Mesenchymal stem cell (in vitro differentiated cells and primary cell): ENCODE data around the gene SIRPB2.
"Not testable (repeated sequence)": the region's sequence is repeated elsewhere in the genome, so short reads cannot be mapped to it uniquely, and the experiment has no call there.

Experiments
- DNase-seq: peaks from one replicate; pipeline ENCODE4 v3.0.0-alpha.2; 2013
- H2AFZ ChIP-seq: one replicate; pipeline ENCODE4 v1.6.1; 2013; ENCODE audit warnings: low read depth, mild to moderate bottlenecking, control low read depth, inconsistent platforms, low read length, moderate library complexity
- H2AK5ac ChIP-seq: 2 replicates; pipeline ENCODE4 v1.6.1; 2013; ENCODE audit warnings: low read length, moderate library complexity, mild to moderate bottlenecking, inconsistent platforms; ENCODE audit not compliant: severe bottlenecking
- H2BK120ac ChIP-seq: one replicate; pipeline ENCODE4 v1.6.1; 2013; ENCODE audit warnings: low read depth, mild to moderate bottlenecking, inconsistent platforms, low read length, moderate library complexity
- H2BK12ac ChIP-seq, 2 experiments: one replicate each; pipeline ENCODE4 v1.6.1; 2013; ENCODE audit warnings: inconsistent platforms in 2 of 2, low read length in 2 of 2, mild to moderate bottlenecking in 2 of 2, moderate library complexity in 2 of 2, control low read depth in 1 of 2
- H2BK15ac ChIP-seq: one replicate; pipeline ENCODE4 v1.6.1; 2013; ENCODE audit warnings: mild to moderate bottlenecking, low read depth, inconsistent platforms; ENCODE audit not compliant: poor library complexity, severe bottlenecking
- H2BK5ac ChIP-seq: 2 replicates; pipeline ENCODE4 v1.6.1; 2013; ENCODE audit warnings: low read depth, mild to moderate bottlenecking, low read length, control low read depth, inconsistent platforms; ENCODE audit not compliant: poor library complexity, severe bottlenecking
- H3K14ac ChIP-seq, 2 experiments: one replicate each; pipeline ENCODE4 v1.6.1; 2013; ENCODE audit warnings: inconsistent platforms in 2 of 2, low read length in 2 of 2, control low read depth in 1 of 2, mild to moderate bottlenecking in 1 of 2, moderate library complexity in 1 of 2
- H3K18ac ChIP-seq, 2 experiments: one replicate each; pipeline ENCODE4 v1.6.1; 2013; ENCODE audit warnings: inconsistent platforms in 2 of 2, low read length in 2 of 2, control low read depth in 1 of 2, low read depth in 1 of 2, mild to moderate bottlenecking in 1 of 2
- H3K23ac ChIP-seq, 2 experiments: one replicate each; pipeline ENCODE4 v1.6.1; 2013; ENCODE audit warnings: inconsistent platforms in 2 of 2, low read length in 2 of 2, mild to moderate bottlenecking in 2 of 2, moderate library complexity in 2 of 2, control low read depth in 1 of 2
- H3K27ac ChIP-seq: 2 replicates; pipeline ENCODE4 v1.5.1; 2013; ENCODE audit warnings: mild to moderate bottlenecking, moderate library complexity, low read length, control low read depth, inconsistent platforms; ENCODE audit not compliant: poor library complexity, severe bottlenecking
- H3K27me3 ChIP-seq, 2 experiments: 2 replicates each; pipeline versions ENCODE4 v1.6.1 to v1.7.0; 2013; ENCODE audit warnings: low read length in 2 of 2, mild to moderate bottlenecking in 2 of 2, moderate library complexity in 2 of 2, control low read depth in 1 of 2, inconsistent platforms in 1 of 2; ENCODE audit not compliant: control insufficient read depth in 1 of 2, insufficient read depth in 1 of 2
- H3K36me3 ChIP-seq, 2 experiments: 2 replicates each; pipeline versions ENCODE4 v1.6.1 to v1.7.0; 2013; ENCODE audit warnings: low read length in 2 of 2, control low read depth in 1 of 2, inconsistent platforms in 1 of 2, low read depth in 1 of 2, mild to moderate bottlenecking in 1 of 2; ENCODE audit not compliant: insufficient read depth in 2 of 2, control insufficient read depth in 1 of 2
- H3K4ac ChIP-seq, 2 experiments: one replicate each; pipeline ENCODE4 v1.6.1; 2013; ENCODE audit warnings: inconsistent platforms in 2 of 2, low read length in 2 of 2, mild to moderate bottlenecking in 2 of 2, moderate library complexity in 2 of 2, control low read depth in 1 of 2, low read depth in 1 of 2
- H3K4me1 ChIP-seq: 2 replicates; pipeline ENCODE4 v1.6.1; 2013; ENCODE audit warnings: low read depth, low read length, control low read depth; ENCODE audit not compliant: control insufficient read depth, insufficient read depth
- H3K4me2 ChIP-seq: 2 replicates; pipeline ENCODE4 v1.6.1; 2013; ENCODE audit warnings: low read length, mild to moderate bottlenecking, inconsistent platforms; ENCODE audit not compliant: poor library complexity, severe bottlenecking
- H3K4me3 ChIP-seq, 2 experiments: 2 replicates each; pipeline versions ENCODE4 v1.5.1 to v1.7.0; 2013; ENCODE audit warnings: low read length in 2 of 2, mild to moderate bottlenecking in 2 of 2, control low read depth in 1 of 2, low read depth in 1 of 2; ENCODE audit not compliant: insufficient read depth in 1 of 2
- H3K79me1 ChIP-seq: replicated peaks from 2 replicates; pipeline ENCODE4 v1.6.1; 2013; ENCODE audit warnings: mild to moderate bottlenecking, control low read depth, low read length, inconsistent platforms; ENCODE audit not compliant: poor library complexity, severe bottlenecking
- H3K9ac ChIP-seq: 2 replicates; pipeline ENCODE4 v1.7.0; 2013; ENCODE audit warnings: mild to moderate bottlenecking, low read length, moderate library complexity
- H3K9me3 ChIP-seq: 2 replicates; pipeline ENCODE4 v1.7.0; 2013; ENCODE audit warnings: mild to moderate bottlenecking, low read length; ENCODE audit not compliant: control insufficient read depth
- H4K8ac ChIP-seq: one replicate; pipeline ENCODE4 v1.6.1; 2013; ENCODE audit warnings: inconsistent platforms, mild to moderate bottlenecking, low read length, moderate library complexity
- H4K91ac ChIP-seq: one replicate; pipeline ENCODE4 v1.6.1; 2013; ENCODE audit warnings: mild to moderate bottlenecking, low read length, inconsistent platforms
- WGBS: methylation state at CpG from one replicate; pipeline ENCODE4 v1.1.7; 2013; ENCODE audit warnings: mixed read lengths; 5-methylcytosine and 5-hydroxymethylcytosine counted together

Gene SIRPB2

DNA sequence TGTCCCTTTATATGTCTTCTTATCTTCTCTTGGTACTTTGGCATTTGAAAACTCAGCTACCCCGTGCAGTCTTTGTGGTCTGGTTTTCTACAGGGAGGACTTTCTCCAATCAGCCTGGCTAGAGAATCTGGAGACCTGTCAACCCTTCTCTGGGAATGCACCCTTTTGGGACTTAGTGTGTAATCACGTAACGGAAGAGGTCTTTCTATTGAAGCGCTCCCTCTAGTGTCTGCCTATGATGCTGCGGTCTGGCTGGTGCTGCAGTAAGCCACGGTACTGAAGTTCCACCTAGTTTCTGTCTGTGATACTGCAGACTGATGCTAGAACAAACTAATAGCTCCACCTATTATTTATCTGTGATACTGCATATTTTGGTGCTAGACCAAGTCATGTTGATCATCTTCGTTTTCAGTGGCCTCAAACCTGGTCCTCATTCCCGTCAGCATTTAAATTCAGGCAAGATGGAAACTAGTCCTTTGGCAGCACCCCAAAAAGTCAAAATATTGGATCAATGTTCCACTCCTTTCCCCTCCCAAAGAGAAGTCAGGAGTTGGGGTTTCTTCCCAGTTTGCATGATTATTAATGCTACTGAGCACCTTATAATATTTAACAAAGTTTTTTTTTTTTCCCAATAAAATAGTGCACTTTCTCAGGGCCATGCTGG, 12.5 kb upstream of the SIRPB2 start:
- no peak overlapping the region for H3K18ac ChIP-seq

DNA sequence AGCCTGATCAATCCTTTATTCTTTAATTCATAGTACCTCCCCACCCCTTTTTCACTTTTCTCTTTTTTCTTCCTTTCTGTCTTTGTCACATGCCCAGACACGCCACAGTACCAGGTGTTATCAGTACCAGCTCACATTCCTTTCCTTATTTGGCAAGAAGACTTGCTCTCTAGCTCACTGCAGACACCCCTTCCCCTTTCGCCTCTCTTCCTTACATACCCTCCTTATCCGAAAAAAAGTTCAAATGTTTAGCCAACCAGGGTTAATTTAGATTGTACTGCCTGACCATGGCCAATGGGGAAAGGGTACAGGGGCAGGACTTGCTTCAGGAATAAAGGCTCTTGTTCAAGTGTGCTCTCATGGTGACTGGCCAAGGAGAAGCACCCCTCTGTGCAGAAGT, 9.3 kb upstream of the SIRPB2 start:
- no peak for DNase-seq
- Histone ChIP-seq H2BK15ac (no peak overlapping the region), H3K4me3 (no peak overlapping the region), H3K4ac (no peak overlapping the region), H2BK120ac (no peak overlapping the region), H3K27ac (no peak overlapping the region), H4K91ac (no peak overlapping the region), H3K27me3 (peaks cover 0 to 42% of the 10 kb centered on the region in 2 experiments), H3K4me2 (no peak overlapping the region), H3K9ac (no peak overlapping the region), H4K8ac (no peak overlapping the region), H2BK12ac (no peak overlapping the region), H3K36me3 (no peaks in the 10 kb centered on the region), H3K14ac (no peak overlapping the region), H3K9me3 (no peaks in the 10 kb centered on the region), H2BK5ac (no peak overlapping the region), H3K79me1 (no peaks in the 10 kb centered on the region), H3K4me1 (no peaks in the 10 kb centered on the region), H3K18ac (no peak overlapping the region), H3K23ac (no peak overlapping the region), H2AFZ (no peak overlapping the region), H2AK5ac (no peak overlapping the region)
- 46% methylated on average over 3 of the region's 3 CpGs for WGBS

More for the DNA sequence above, 12.5 kb upstream of the SIRPB2 start:
- DNase-seq = peak; percentile 89
- Histone ChIP-seq H3K4me3 (no peak overlapping the region), H3K27ac (no peak overlapping the region), H3K9ac (peak overlapping the region; percentile 39), H4K8ac (no peak overlapping the region), H3K14ac (no peak overlapping the region), H2BK120ac (no peak overlapping the region), H4K91ac (no peak overlapping the region), H3K4ac (no peak overlapping the region), H3K36me3 (no peaks in the 10 kb centered on the region), H2BK12ac (no peak overlapping the region), H3K4me2 (no peak overlapping the region), H3K23ac (no peak overlapping the region), H2AK5ac (no peak overlapping the region), H2BK15ac (no peak overlapping the region), H2AFZ (no peak overlapping the region), H3K4me1 (no peaks in the 10 kb centered on the region), H3K9me3 (no peaks in the 10 kb centered on the region), H3K27me3 (peaks cover 0 to 36% of the 10 kb centered on the region in 2 experiments), H3K79me1 (no peaks in the 10 kb centered on the region), H2BK5ac (no peak overlapping the region)
- WGBS = 5% methylated on average over 8 of the region's 8 CpGs

- no peak overlapping the region for H4K91ac ChIP-seq
- H3K14ac ChIP-seq = no peak overlapping the region
- no peak for DNase-seq
- H4K8ac ChIP-seq = no peak overlapping the region
- no peak overlapping the region for H2BK12ac ChIP-seq
- no peak overlapping the region for H3K23ac ChIP-seq
- H3K9ac ChIP-seq = no peak overlapping the region
- no peak overlapping the region for H2BK15ac ChIP-seq
- H2BK120ac ChIP-seq = no peak overlapping the region
- no peak overlapping the region for H3K4me2 ChIP-seq
- H3K27me3 ChIP-seq = peaks cover 0 to 50% of the 10 kb centered on the region in 2 experiments
- WGBS = 88% methylated on average over 8 of the region's 8 CpGs
- no peak overlapping the region for H3K4me3 ChIP-seq
- no peak overlapping the region for H3K18ac ChIP-seq
- no peaks in the 10 kb centered on the region for H3K79me1 ChIP-seq
- H3K4me1 ChIP-seq = no peaks in the 10 kb centered on the region
- H3K4ac ChIP-seq = no peak overlapping the region
- H3K36me3 ChIP-seq = no peaks in the 10 kb centered on the region
- H3K27ac ChIP-seq = no peak overlapping the region
- H2AFZ ChIP-seq = no peak overlapping the region
- H2AK5ac ChIP-seq = no peak overlapping the region
- no peak overlapping the region for H2BK5ac ChIP-seq
- H3K9me3 ChIP-seq = no peaks in the 10 kb centered on the region
These were observed 8.6 kb upstream of the SIRPB2 start for GRCh38 chr20:1499528-1500420.

DNA sequence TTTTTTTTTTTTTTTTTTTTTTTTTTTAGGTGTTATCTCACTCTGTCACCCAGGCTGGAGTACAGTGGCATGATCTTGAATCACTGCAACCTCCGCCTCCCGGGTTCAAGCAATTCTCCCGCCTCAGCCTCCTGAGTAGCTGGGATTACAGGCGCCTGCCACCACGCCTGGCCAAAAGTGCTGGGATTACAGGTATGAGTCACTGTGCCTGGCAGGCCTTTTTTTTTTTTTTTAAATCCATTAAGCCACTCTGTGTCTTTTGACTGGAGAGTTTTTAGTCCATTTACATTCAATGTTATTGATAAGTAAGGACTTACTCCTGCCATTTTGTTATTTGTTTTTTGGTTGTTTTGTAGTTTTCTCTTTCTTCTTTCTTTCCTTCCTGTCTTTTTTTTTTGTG, 6.2 kb upstream of the SIRPB2 start:
- not testable (repeated sequence) for H2AFZ ChIP-seq, H4K91ac ChIP-seq, H3K79me1 ChIP-seq, H3K4me1 ChIP-seq, H2BK120ac ChIP-seq, H3K23ac ChIP-seq, H2BK12ac ChIP-seq, H3K4me2 ChIP-seq, H3K9ac ChIP-seq, H3K27ac ChIP-seq, H3K9me3 ChIP-seq, H2BK15ac ChIP-seq, H3K18ac ChIP-seq, H4K8ac ChIP-seq, H2BK5ac ChIP-seq, DNase-seq, H3K36me3 ChIP-seq, H2AK5ac ChIP-seq, H3K14ac ChIP-seq, H3K4me3 ChIP-seq, H3K4ac ChIP-seq
- 95% methylated on average over 3 of the region's 5 CpGs for WGBS
- H3K27me3 ChIP-seq = peaks cover 20 to 65% of the 10 kb centered on the region in 2 experiments
